H9 (cell line): Measurements from ENCODE around the gene KRTAP23-1. TPM values are rescaled to one million over a fixed set of nuclear protein-coding genes. Genes with fewer than 3 reads are reported as not detected.

Experiments
- DNase-seq: peaks from one replicate; pipeline ENCODE4 v3.0.0-alpha.2; 2017
- H2AFZ ChIP-seq: one replicate; pipeline ENCODE4 v1.6.1; 2013; ENCODE audit warnings: mild to moderate bottlenecking, low read length, control low read depth, moderate library complexity
- H2AK5ac ChIP-seq: 2 replicates; pipeline ENCODE4 v1.6.1; 2013; ENCODE audit warnings: low read length, control low read depth, mixed read lengths; ENCODE audit not compliant: insufficient read length
- H2BK120ac ChIP-seq: one replicate; pipeline ENCODE4 v1.6.1; 2013; ENCODE audit warnings: low read depth, mild to moderate bottlenecking, low read length, control low read depth, inconsistent platforms; ENCODE audit not compliant: poor library complexity, severe bottlenecking
- H2BK12ac ChIP-seq: 2 replicates; pipeline ENCODE4 v1.6.1; 2013; ENCODE audit warnings: low read length, control low read depth, mixed read lengths, low read depth; ENCODE audit not compliant: insufficient read length
- H2BK15ac ChIP-seq: 2 replicates; pipeline ENCODE4 v1.6.1; 2013; ENCODE audit warnings: low read depth, low read length, control low read depth
- H2BK20ac ChIP-seq: one replicate; pipeline ENCODE4 v1.6.1; 2013; ENCODE audit warnings: low read depth, mild to moderate bottlenecking, low read length, control low read depth, inconsistent platforms; ENCODE audit not compliant: poor library complexity, severe bottlenecking
- H2BK5ac ChIP-seq: 2 replicates; pipeline ENCODE4 v1.6.1; 2013; ENCODE audit warnings: low read length, control low read depth, mixed read lengths; ENCODE audit not compliant: insufficient read length
- H3K14ac ChIP-seq: 2 replicates; pipeline ENCODE4 v1.6.1; 2013; ENCODE audit warnings: low read length, control low read depth; ENCODE audit not compliant: insufficient read depth
- H3K18ac ChIP-seq: 2 replicates; pipeline ENCODE4 v1.6.1; 2013; ENCODE audit warnings: low read depth, mild to moderate bottlenecking, mixed read lengths, low read length, control low read depth; ENCODE audit not compliant: insufficient read length
- H3K23ac ChIP-seq: 2 replicates; pipeline ENCODE4 v1.6.1; 2013; ENCODE audit warnings: low read length, control low read depth, mixed read lengths, low read depth; ENCODE audit not compliant: insufficient read length
- H3K23me2 ChIP-seq: 2 replicates; pipeline ENCODE4 v1.6.1; 2013; ENCODE audit warnings: low read depth, mild to moderate bottlenecking, mixed read lengths, low read length, control low read depth; ENCODE audit not compliant: insufficient read length, poor library complexity, severe bottlenecking
- H3K27ac ChIP-seq: 2 replicates; pipeline ENCODE4 v1.5.1; 2013; ENCODE audit warnings: low read length, control low read depth, mixed read lengths, low read depth; ENCODE audit not compliant: insufficient read length
- H3K27me3 ChIP-seq: 2 replicates; pipeline ENCODE4 v1.6.1; 2013; ENCODE audit warnings: low read length, control low read depth, inconsistent platforms; ENCODE audit not compliant: insufficient read depth
- H3K4ac ChIP-seq: 2 replicates; pipeline ENCODE4 v1.6.1; 2013; ENCODE audit warnings: low read depth, mild to moderate bottlenecking, control low read depth, inconsistent platforms, low read length, moderate library complexity
- H3K4me1 ChIP-seq: 2 replicates; pipeline ENCODE4 v1.6.1; 2013; ENCODE audit warnings: low read length, control low read depth, inconsistent platforms; ENCODE audit not compliant: insufficient read depth
- H3K4me2 ChIP-seq: 2 replicates; pipeline ENCODE4 v1.6.1; 2013; ENCODE audit warnings: low read length, control low read depth, mixed read lengths; ENCODE audit not compliant: insufficient read length, insufficient read depth
- H3K56ac ChIP-seq: 2 replicates; pipeline ENCODE4 v1.6.1; 2013; ENCODE audit warnings: low read depth, mild to moderate bottlenecking, mixed read lengths, low read length, control low read depth; ENCODE audit not compliant: insufficient read length
- H3K79me1 ChIP-seq: 2 replicates; pipeline ENCODE4 v1.6.1; 2013; ENCODE audit warnings: low read depth, mild to moderate bottlenecking, moderate library complexity, low read length, control low read depth, inconsistent platforms; ENCODE audit not compliant: insufficient read depth, poor library complexity, severe bottlenecking
- H3K79me2 ChIP-seq: 2 replicates; pipeline ENCODE4 v1.6.1; 2013; ENCODE audit warnings: low read length, control low read depth, inconsistent platforms; ENCODE audit not compliant: insufficient read depth
- H3K9ac ChIP-seq: 2 replicates; pipeline ENCODE4 v1.6.1; 2013; ENCODE audit warnings: low read length, control low read depth, mixed read lengths; ENCODE audit not compliant: insufficient read length; ENCODE audit errors: extremely low read depth
- H3K9me3 ChIP-seq: one replicate; pipeline ENCODE4 v1.6.1; 2013; ENCODE audit warnings: low read depth, low read length, inconsistent platforms; ENCODE audit not compliant: control insufficient read depth
- H3T11ph ChIP-seq: one replicate; pipeline ENCODE4 v1.6.1; 2013; ENCODE audit warnings: mild to moderate bottlenecking, low read length, control low read depth, inconsistent platforms
- H4K20me1 ChIP-seq: one replicate; pipeline ENCODE4 v1.6.1; 2013; ENCODE audit not compliant: control insufficient read depth, insufficient read length, insufficient read depth
- H4K5ac ChIP-seq: 2 replicates; pipeline ENCODE4 v1.6.1; 2013; ENCODE audit warnings: low read depth, mild to moderate bottlenecking, mixed read lengths, low read length, control low read depth; ENCODE audit not compliant: insufficient read length
- H4K8ac ChIP-seq: replicated peaks from 2 replicates; pipeline ENCODE4 v1.6.1; 2013; ENCODE audit warnings: low read length, control low read depth, mixed read lengths, low read depth; ENCODE audit not compliant: insufficient read length
- H4K91ac ChIP-seq: 2 replicates; pipeline ENCODE4 v1.6.1; 2013; ENCODE audit warnings: low read depth, mild to moderate bottlenecking, moderate library complexity, mixed read lengths, low read length, control low read depth; ENCODE audit not compliant: insufficient read length
- H3K27ac Mint-ChIP-seq, 3 experiments: 2 replicates in 2 of 3; 3 replicates in 1 of 3; pipeline ENCODE4 v1.8.0; 2020 to 2021; ENCODE audit warnings: mixed read lengths in 3 of 3, mild to moderate bottlenecking in 1 of 3, moderate library complexity in 1 of 3
- H3K27me3 Mint-ChIP-seq: 2 replicates; pipeline ENCODE4 v1.8.0; 2021; ENCODE audit warnings: low read depth, mild to moderate bottlenecking, moderate library complexity, mixed read lengths
- H3K36me3 Mint-ChIP-seq, 3 experiments: 2 replicates in 2 of 3; 3 replicates in 1 of 3; pipeline ENCODE4 v1.8.0; 2020 to 2021; ENCODE audit warnings: low read depth in 3 of 3, mixed read lengths in 3 of 3; ENCODE audit not compliant: insufficient read depth in 1 of 3
- H3K4me1 Mint-ChIP-seq, 2 experiments: 2 replicates each; pipeline ENCODE4 v1.8.0; 2020; ENCODE audit warnings: mixed read lengths in 2 of 2
- H3K4me3 Mint-ChIP-seq, 2 experiments: 2 replicates in 1 of 2; 3 replicates in 1 of 2; pipeline ENCODE4 v1.8.0; 2020 to 2021; ENCODE audit warnings: mild to moderate bottlenecking in 2 of 2, mixed read lengths in 2 of 2, moderate library complexity in 1 of 2
- H3K9me3 Mint-ChIP-seq, 2 experiments: 2 replicates in 1 of 2; 3 replicates in 1 of 2; pipeline ENCODE4 v1.8.0; 2020; ENCODE audit warnings: mild to moderate bottlenecking in 2 of 2, mixed read lengths in 2 of 2, moderate library complexity in 1 of 2
- CTCF ChIP-seq: fragments of 200-600 bp; sonication (generic); conservative IDR thresholded peaks from 3 replicates; pipeline ENCODE4 v1.8.0; 2021; ENCODE audit warnings: antibody characterized with exemption, mild to moderate bottlenecking
- WGBS: extraction: QIAGEN DNeasy Blood & Tissue Kit; methylation state at CpG from one replicate; pipeline ENCODE4 v1.1.7; 2013; ENCODE audit warnings: missing lambda C conversion rate, low lambda C conversion rate, mixed read lengths; ENCODE audit not compliant: insufficient read length; ENCODE audit errors: extremely low coverage; 5-methylcytosine and 5-hydroxymethylcytosine counted together
- total RNA-seq: library from RNA; stranded (reverse); gene quantifications from 2 replicates; pipeline ENCODE4 v1.2.1, GENCODE V29; 2021

KRTAP23-1 gene
- total RNA-seq, 1 experiment from 2014 or later = not detected

- no peak overlapping the region for H2BK20ac ChIP-seq
- no CpG with 5 or more reads among the region's 1 CpG for WGBS
- no peaks in the 10 kb centered on the region for H3K4me1 Mint-ChIP-seq
- no peak overlapping the region for H3K4me2 ChIP-seq
- no peak overlapping the region for H3K56ac ChIP-seq
- no peaks in the 10 kb centered on the region for H3K27me3 ChIP-seq
- peaks cover 6 to 10% of the 10 kb centered on the region in 2 experiments; a peak in 3 of 5 replicates for H3K9me3 Mint-ChIP-seq
- no peak overlapping the region for H4K5ac ChIP-seq
- no peaks in the 10 kb centered on the region for H3K79me2 ChIP-seq
- H2BK15ac ChIP-seq = no peak overlapping the region
- H3K18ac ChIP-seq = no peak overlapping the region
- no peak overlapping the region for H2BK12ac ChIP-seq
- no peak overlapping the region for H2BK5ac ChIP-seq
- H3K27ac ChIP-seq = no peak overlapping the region
- peaks cover 0 to 2% (median 0%) of the 10 kb centered on the region in 3 experiments; a peak in 2 of 7 replicates for H3K36me3 Mint-ChIP-seq
- no peak overlapping the region for H3K4ac ChIP-seq
- TF ChIP-seq CTCF = no peak
- H4K91ac ChIP-seq = no peak overlapping the region
- no peak overlapping the region for H3K23ac ChIP-seq
- H2AFZ ChIP-seq = no peak overlapping the region
- no peak overlapping the region for H3T11ph ChIP-seq
- H3K79me1 ChIP-seq = no peaks in the 10 kb centered on the region
- no peak overlapping the region for H3K14ac ChIP-seq
- H3K4me3 Mint-ChIP-seq = no peak overlapping the region
- no peaks in the 10 kb centered on the region; the same call in 1 of the 2 replicates for H3K27me3 Mint-ChIP-seq
- H3K9me3 ChIP-seq = no peaks in the 10 kb centered on the region
- no peak overlapping the region for H2AK5ac ChIP-seq
- H4K20me1 ChIP-seq = no peaks in the 10 kb centered on the region
- no peak overlapping the region for H4K8ac ChIP-seq
- H2BK120ac ChIP-seq = no peak overlapping the region
- DNase-seq = no peak
- no peak overlapping the region for H3K9ac ChIP-seq
- H3K23me2 ChIP-seq = no peaks in the 10 kb centered on the region
- no peak overlapping the region for H3K27ac Mint-ChIP-seq
- H3K4me1 ChIP-seq = no peaks in the 10 kb centered on the region
Measured at GRCh38 chr21:30382201-30382600, 33.8 kb upstream of the KRTAP23-1 start.
